GM21447 (cell line): ENCODE data around the gene UST.
"Not testable (repeated sequence)": the region's sequence is repeated elsewhere in the genome, so short reads cannot be mapped to it uniquely, and the experiment has no call there.

Experiments used
- ATAC-seq: cut with Tn5 transposase; IDR thresholded peaks from one replicate; pipeline ENCODE4 v1.9.1; 2021; ENCODE audit not compliant: unreplicated experiment

The UST gene

DNA sequence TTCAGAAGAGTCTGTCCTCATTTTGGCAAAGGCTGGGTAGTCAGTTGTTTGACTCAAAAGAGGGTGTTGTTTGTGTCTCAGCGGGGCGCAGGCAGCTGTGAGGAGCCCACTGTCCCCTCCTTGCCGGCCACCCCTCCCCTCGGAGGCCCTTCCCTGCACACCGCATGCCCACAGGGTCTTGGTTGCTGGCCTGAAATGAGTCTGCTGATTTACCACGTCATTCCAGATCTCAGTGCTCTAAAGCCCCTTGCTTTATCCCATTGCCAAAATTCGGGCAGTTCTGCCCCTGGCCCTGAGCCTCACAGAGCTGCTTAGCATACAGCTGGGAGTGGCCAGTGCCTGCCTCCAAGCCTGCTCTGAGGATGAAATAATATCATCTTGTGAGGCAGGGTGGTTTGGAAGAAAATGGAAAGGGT is 220.7 kb downstream of the UST start:
- ATAC-seq, result no peak

DNA sequence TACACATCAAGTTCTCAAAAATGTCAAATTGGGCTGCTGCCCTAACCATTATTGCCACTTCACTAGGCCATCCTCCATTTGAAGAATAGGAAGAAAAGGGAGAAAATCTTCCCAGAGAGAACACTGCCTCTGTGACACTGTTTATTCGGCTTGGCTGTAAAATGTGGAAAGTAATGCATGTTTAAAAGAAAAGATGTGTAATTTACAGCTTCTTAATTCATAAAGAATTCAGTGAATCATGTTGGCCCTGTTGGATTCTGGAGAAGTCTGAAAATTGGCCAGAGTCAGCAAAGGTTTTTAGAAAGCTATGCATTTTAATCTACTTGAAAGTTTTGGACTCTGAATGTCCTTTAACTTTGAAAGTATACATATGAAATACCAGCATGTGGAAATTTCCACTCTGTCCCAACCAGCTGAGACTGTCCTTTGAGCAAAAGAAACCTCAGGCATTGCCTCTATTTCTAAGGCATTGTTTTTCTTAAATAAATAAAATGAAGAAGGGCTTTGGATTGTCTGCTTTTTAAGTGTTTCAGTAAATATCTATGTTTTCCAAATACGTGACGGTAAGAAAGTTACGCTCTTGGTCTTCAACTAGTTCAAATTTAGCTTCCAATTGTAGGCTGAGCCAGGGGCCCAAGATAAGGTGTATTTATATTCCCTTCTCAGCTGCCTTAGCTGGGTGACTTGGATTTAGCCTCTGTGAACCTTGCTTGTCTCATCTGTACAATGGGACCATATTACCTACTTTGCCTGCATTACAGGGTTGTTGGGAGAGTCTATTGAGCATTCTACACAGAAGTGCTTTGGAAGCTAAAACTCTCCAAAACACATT is 222.2 kb downstream of the UST start:
- no peak for ATAC-seq

DNA sequence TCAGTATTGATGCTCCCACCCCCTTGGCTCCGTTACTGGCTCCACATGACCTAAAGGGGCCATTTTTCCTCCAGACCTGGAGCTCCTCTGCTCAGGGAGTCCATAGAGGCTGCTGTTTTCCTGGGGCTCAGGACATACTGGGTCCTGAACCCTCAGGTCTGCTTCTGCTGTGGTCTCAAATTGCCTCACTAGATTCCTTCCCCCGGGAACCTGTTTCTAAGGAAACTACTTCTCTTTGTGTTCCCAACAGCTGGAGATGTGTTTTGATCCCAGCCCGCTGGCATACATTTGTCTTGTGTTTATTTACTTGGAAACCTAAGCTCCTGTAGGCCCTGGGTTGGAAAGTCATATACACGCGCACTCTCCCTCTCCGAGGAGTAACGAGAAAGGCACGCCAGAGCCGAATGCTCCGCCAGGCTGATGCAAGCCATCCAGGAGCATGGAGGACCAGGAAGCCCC is 222.8 kb downstream of the UST start:
- no peak for ATAC-seq

DNA sequence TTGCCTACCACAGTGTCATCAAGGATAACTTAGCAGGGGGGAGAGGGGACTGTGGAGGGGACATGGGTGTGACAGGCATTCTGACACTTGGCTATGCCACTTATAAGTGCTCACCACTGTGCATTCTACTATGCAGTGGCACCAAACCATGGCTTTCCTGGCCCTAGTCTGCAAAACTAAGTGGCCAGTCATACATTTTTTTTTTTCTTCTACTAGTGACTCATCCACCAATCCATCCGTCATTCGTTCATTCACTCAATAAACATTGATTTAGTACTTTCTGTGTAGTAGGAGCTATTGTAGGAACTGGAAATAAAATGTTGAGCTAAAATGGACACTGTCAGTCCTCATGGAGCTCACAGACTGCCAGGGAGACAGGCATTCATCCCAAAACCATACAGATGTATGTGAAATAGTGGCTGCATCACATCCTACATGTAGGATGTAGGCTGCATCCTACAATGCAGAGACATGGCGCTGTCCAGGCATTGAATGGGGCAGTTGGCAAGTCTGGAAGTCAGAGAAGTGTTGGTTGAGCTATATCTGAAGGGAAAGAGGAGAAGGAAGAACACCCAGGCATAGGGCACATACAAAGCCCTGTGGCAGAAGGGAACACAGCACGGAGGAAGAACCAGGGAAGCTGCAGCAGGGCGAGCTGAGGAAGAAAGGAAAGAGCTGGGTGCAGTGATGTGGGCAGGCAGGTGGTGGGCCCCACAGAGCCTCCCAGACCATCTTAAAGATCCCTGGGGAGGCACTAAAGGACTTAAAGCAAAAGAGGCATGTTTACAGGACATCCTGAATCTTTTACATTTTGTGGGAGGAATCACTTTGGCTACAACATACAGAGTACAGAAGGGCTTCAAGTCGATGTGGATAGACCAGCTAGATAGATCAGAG is 224.4 kb downstream of the UST start:
- no peak for ATAC-seq

DNA sequence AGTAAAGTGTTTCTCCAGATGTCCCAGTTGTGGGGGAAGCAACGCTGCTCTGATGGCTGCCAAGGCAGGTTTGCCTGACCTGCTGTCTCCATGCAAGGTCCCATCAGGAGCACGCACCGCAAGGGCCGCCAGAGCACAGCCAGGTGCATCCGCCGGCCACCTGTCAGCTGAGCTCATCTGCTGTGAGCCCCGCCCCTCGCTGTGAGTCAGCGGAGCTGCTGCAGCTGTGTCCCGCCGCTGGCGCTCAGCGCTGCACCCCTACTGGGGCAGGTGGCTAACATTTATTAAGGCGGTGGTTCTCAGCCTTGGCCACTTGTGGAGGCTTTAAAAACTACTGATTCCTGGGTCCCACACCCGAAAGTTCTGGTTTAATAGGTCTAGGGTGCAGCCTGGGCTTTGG is 225.7 kb downstream of the UST start:
- peak; percentile 85 for ATAC-seq

DNA sequence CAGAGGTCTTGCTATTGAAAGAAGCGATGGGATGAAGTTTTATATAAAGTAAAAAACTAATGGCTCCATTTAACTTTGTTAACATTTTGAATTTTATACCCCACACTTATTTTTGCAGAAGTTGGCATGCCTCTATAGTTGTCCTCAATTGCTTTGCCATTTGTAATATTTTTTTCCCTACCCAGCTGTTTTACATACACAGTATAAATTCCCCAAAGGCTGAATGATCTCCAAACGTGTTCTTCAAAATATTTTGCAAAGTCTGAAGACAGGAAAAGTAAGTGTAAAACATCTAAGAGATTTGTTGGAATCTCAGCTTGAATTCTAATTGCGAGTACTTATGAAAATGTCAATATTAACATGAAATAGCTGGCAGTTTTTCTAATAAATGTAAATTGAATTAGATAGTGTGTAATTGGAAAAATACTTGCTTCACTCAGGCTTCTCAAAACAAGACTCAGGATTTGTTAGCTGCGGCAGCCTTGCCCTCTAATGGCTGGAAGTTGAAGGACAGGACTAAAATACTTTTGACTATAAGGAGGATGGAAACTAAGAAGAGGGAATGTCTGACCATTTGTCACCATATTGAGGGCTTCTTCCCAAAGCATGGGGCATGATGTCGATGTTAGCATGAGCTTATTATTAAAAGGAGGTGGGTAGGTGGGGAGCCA is 226.8 kb downstream of the UST start:
- ATAC-seq, result no peak

DNA sequence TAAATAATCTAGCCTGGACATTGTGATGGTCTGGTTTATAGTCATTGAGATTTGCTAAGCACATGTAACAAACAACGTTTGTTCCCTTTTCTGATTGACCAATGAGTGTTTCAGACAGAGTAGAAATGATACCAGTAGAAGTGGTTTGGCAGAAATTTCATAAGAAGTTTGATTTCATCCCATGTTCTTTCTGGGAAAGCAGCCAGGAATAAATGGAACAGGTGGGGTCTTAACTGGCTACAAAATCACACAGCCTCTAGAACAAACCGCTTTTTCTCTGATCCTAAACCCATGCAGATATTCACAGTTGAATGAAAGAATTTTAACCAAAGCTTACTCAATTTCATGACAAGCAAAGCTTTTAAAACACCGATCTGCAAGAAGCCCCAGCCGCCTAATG is 227.5 kb downstream of the UST start:
- ATAC-seq, result no peak

DNA sequence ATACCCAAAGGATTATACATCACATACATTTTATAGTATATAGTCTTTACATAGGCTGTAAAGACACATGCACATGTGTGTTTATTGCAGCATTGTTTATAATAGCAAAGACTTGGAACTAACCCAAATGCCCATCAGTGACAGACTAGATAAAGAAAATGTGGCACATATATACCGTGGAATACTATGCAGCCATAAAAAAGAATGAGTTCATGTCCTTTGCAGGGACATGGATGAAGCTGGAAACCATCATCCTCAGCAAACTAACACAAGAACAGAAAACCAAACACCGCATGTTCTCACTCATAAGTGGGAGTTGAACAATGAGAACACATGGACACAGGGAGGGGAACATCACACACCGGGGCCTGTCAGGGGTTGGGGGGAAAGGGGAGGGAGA is 231.5 kb downstream of the UST start:
- ATAC-seq, result not testable (repeated sequence)

DNA sequence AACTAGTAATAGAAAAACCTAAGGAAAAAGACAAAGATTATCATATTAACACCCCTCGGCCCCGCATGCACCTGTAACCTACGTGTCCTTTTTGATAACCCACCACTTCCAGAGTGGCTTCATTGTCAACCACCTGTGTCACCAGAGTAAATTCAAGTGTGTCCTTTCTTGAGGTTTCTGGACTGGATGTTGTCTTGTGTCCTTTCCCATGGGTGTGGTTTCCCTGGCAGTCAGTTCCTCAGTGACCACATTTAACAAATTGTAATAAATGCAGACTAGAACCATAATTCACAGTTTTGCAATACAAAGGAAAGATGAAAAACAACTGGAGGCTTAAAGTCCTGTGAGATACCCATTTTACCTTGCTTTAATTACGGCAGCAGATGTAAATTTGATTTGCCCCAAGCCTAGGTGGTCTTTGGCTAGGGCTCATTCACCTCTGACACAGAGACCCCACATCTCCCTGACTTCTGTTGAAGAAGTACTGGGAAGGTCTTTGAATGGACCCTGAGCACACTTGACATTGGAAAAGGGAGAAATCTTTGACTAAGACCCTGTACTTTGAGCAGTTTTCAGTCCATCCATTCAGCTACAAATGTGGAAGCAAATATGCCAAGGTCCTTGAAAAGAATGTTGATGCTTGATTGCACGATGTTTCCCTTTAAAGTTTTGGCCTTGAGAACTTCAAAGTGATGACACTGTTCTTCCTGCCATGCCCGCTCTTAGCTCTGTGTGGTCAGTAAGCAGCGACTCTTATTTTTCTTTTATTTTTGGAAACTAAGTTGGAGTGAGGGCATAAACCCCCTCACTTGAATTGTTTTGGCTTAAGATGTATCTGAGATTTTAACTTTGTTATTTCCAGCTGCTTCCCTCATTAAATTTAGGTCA is 232.4 kb downstream of the UST start:
- no peak for ATAC-seq

DNA sequence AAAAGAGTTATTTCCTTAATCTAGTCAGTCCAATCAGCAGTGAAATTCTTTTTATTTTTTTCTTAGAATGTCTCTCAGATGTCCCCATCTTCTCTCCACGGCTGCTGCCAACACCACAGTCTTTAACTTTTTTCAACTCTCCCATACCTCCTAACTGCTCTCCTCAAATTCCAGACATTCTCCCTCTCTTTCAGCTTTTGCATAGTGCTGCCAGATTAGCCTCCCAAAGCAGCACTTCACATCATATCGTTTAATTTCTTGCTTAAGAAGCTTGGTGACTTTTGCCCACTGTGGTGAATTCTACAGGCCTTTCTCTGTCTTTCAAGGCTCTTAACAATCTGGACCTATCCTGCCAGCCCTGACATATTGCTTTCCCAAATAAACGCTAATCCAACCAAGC is 233.4 kb downstream of the UST start:
- ATAC-seq, result no peak

DNA sequence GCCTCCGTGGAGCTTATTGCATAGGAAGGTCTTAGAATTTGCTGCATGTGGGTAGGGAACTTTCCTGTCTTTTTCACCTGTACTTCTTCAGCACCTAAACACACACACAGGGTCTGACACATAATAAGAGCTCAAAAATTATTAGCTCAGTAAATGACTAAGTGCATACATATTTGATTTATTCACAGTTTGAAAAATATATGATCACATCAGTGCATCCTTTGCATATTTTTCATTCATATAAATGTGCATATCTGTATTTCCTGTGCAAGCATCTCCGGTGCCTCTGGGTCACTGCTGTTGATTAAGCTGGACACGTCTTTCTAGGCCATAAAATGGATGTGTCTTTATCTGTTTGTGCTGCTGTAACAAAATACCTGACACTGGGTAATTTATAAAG is 234.7 kb downstream of the UST start:
- no peak for ATAC-seq

DNA sequence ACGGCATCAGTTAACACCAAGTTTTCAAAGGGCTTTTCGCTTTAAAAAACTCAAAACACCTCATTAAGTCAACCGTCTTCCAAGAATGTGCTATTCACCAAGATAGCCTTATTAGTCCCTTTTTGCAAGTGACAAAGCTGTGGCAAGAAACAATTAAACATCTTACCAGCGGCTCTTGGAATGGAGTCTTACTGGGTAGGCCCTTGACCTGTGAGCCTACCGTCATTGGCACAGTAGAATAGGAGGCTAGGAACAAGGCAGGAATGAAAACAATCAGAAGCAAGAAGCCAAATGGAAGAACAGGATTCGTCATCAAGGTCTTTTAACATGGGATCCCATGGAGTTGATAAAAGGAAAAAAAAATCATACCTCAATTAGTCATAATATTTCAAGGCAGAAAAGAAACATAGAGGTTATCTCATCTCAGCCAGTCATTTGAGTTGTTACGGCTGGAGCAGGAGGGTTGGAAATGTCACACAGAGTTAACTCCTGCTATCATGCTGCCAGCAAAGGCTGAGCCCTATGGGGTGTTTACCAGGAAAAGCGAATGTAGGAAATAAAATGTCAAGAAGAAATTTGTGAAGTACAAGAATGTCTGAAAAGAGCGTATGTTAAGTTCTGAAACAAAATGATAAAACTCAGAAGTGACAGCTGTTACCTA is 236.4 kb downstream of the UST start:
- no peak for ATAC-seq

DNA sequence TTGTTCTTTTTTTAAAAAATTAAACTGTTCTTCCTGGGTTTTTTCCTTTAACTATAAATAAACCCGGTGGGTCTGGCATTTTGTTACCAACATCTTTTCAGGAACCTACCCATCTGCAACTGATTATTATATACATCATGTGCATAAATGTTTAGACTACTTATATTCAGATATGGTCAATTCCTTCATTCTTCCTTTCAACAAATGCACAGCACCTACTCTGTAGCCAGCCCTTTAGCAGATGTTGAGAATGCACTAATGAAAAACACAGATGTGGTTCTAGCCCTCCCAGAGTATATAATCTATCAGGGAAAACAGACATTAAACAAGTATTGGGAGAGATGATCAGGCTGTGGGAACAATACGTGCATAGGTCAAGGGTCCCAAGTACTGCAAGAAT is 237.1 kb downstream of the UST start:
- no peak for ATAC-seq

DNA sequence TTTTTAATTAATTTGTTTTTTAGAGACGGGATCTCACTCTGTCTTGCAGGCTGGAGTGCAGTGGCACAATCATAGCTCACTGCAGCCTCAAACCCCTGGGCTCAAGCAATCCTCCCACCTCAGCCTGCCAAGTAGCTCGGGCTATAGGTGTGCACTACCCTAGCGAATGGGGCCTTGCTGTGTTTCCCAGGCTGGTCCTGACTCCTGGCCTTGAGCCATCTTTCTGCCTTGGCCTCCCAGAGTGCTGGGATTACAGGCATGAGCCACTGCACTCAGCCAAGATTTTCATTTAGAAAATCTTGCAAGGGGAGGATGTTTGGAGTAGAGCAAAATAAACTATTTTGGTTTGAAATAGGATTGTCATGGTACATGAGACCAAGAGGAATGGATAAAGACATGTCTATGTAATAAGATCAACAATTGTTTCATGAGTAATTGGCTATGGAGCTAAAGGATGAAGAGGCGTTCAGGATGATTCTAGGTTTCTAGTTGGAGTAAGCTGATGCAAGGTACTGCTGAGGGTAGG is 237.8 kb downstream of the UST start:
- ATAC-seq, result no peak

DNA sequence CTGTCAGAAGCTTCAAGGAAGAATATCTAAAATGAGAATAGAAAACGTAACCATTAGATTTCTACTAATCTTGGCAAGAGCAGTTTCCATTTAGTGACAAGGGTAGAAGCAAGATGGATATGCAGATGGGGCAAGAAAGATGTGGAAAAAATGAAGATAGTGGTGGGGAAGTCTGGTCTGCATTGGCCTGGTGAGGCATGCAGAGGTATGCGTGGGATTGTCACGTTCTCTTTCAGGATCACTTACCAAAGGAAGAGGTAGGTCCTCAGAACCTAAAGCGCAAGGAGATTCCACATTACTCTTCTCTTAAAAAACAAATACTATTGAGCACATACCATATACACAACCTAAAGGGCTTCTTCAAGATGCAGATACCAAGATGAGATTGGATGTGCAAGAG is 238.7 kb downstream of the UST start:
- ATAC-seq, result no peak

DNA sequence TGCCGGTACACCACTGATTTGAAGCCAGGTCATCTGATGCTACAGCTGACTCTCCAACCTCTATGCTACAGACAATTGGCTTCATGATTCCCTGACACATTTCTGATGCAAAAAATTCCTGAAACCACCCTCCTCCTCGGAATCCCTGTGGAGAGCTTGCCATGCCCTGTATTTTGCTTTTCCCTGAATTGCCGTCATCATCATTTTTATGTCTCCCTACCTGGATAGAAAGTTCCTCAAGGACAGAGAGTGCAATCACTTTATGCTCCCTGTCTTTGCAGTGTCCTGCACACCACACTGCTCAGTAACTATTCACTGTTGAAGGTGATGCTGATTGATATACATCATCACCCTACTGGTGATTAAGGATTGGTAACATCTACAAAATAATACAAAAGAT is 239.8 kb downstream of the UST start:
- ATAC-seq, result no peak

DNA sequence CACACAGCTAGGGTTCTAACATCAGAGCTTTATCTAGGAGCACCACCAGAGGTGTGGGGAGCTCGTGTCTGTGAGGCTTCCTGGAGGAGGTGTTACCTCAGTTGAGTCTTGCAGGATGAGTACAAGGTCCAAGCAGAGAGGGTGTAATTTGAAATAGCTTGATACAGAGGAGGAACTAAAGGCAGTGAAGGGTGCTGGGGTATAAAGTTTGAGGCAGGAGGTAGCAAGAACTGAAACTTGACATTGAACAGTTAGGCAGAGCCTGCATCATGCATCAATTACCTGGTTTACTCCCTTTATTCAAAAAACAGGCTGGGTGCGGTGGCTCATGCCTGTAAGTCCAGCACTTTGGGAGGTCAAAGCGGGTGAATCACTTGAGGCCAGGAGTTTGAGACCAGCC is 241.2 kb downstream of the UST start:
- ATAC-seq, result no peak

DNA sequence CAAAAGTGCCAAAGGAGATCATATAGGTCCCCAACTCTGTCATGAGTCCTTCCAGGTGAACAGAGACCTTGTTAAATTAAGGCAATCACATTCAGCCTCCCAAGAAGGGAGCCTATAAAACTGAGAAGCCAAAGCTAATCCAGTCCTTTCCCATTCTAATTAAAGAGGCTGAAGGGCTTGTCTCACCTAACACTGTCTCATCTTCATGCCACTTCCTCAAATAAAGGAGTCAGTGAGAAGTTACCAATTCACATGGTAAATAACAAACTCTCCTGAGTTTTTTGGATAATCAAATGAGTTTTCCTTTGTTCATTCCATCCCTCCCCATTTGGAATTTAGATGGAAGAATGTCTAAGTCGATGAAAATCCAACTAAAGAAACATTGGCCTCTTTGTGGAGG is 242.8 kb downstream of the UST start:
- no peak for ATAC-seq

DNA sequence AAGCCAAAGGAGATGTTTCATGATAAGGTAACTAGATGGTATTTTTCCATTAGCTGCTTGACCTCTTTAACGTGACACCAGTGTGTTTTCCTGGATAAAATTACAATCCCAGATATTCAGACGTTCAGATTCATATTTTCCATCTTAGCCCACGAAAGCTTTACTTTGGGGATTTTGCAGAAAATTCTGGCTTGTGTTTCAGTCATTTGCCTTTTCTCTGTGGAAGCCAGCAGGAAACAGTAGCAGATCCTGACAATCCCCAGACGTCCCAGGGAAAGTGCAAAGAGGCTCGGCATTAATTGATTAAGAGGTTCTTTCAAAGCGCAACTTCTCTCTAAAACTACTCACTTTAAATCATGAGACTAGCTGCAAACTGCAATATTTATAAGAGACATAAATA is 243.6 kb downstream of the UST start:
- no peak for ATAC-seq

DNA sequence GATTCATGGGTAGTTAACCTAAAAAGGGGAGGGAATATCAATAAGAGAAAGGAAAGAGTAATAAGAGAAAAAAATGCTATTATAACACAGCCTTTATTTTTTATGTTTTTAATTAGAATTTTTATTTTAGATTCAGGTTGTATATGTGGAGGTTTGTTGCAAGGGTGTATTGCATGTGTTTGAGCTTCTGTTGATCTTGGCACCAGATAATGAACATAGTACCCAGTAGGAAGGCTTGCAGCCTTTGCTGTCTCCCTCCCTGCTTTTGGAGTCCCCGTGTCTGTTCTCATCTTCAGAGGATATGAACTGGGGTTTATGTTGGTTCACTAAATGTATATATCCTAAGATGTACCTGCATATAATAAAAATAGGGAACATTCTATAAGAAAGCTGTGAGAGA is 250.0 kb downstream of the UST start:
- ATAC-seq, result no peak
